CD4-positive, alpha-beta T cell treated with Interleukin-21 for 1 hour (primary cell): ENCODE data around the gene CYP21A2.
"Not testable (repeated sequence)": the region's sequence is repeated elsewhere in the genome, so short reads cannot be mapped to it uniquely, and the experiment has no call there.

Experiments used
- DNase-seq: peaks from one replicate; pipeline ENCODE4 v3.0.0-alpha.2; 2020

Gene CYP21A2

DNA sequence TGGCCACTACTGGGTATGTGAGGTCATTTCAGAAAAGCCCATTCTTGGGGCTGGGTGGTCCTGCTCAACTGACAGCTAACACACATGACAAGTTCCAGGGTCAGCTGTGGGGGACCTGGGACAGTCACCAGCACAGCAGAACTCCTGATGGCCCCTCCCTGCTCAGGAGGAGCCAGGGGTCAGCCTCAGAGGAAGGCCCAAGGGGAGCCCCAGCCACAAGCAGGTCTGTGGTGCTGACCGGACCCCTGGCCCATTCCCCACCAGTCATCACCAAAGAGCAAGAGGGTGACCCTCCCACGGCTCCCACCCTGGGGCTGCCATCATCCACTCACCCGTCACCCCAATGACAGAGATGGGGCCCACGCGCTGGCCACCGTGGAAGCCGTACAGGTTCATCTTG is 18.0 kb downstream of the CYP21A2 start:
- DNase-seq, result no peak

DNA sequence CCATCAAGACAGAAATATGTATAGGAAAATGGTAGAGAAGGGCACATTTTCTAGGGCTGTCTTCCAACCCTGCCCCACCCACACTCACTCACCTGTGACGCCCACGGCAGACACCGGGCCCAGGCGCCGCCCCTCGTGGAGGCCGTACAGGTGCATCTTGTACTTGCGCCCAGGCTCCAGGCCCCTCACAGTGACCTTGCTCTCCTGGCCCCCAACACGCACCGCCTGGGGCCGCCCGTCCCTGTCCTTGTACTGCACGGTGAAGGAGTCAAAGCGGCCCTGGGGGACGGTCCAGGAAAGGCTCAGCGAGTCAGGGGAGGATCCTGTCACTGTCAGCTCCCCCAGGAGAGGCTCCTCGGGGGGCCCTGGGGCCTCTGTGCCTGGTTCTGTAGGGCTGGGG is 19.8 kb downstream of the CYP21A2 start:
- DNase-seq, result no peak

DNA sequence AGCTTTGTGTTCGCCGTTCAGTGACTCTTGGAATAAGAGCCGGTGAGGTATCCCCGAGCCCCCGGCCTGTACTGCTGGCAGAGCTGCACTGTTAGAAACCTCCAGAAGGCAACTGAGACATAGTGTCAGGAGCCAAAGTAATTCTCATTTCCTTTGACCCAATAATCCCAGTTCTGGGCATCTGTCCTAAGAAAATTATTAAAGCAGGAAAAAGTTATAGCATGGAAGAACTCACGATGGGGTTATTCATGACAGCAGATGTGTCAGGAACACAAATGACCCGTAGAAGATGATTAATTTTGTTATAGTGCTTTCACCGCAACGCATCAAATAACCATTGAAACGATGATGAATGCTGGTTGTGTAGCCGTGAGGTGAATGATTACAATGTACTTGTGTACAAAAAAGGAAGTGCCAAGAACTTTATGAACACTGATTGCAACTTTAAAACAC is 20.3 kb downstream of the CYP21A2 start:
- DNase-seq, result no peak

DNA sequence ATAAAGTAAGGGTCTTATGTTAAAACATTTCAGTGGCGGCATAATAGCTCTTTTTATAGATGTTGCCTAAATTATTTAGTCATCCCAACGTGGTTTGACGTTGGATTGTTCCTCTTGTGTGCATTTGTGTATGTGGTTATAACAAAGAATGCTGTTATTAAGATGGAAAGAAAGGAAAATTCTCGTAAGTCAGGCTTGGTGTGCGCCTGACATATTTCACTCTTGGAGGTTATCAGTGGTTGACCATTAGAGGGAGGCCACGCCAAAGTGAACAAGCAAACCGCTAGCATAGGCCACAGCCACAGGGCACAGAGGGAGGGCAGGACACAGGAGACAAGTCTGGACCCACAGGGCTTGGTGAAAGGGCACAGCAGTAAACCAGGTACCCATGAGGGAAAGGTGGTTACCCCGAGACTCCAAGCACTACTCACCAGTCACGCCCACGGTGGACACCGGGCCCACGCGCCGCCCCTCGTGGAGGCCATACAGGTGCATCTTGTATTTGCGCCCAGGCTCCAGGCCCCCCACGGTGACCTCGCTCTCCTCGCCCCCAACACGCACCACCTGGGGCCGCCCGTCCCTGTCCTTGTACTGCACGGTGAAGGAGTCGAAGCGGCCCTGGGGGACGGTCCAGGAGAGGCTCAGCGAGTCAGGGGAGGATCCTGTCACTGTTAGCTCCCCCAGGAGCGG is 22.9 kb downstream of the CYP21A2 start:
- no peak for DNase-seq

DNA sequence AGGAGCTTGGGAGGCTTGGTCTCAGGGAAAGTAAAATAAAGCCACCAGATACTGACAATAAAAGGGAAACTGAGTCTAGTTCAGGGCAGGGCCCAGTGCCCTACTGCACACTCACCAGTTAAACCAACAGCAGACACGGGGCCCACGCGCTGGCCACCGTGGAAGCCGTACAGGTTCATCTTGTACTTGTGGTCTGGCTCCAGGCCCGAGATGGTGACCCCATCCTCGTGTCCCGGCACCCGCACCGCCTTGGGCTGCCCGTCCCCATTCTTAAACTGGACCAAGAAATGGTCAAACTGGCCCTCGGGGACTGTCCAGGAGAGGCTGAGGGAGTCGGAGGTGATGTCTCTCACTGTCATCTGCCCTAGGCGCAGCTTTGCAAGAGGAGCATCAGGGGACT is 26.5 kb downstream of the CYP21A2 start:
- DNase-seq, result no peak

DNA sequence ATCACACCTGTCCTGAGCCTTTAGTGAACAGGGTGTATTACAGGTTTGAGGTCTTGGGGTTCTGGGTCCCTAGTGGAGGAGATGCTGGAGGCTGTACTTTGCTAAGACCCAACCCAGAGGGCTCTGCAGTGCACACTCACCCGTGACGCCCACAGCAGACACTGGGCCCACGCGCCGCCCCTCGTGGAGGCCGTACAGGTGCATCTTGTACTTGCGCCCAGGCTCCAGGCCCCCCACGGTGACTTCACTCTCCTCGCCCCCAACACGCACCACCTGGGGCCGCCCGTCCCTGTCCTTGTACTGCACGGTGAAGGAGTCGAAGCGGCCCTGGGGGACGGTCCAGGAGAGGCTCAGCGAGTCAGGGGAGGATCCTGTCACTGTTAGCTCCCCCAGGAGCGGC is 29.3 kb downstream of the CYP21A2 start:
- not testable (repeated sequence) for DNase-seq

DNA sequence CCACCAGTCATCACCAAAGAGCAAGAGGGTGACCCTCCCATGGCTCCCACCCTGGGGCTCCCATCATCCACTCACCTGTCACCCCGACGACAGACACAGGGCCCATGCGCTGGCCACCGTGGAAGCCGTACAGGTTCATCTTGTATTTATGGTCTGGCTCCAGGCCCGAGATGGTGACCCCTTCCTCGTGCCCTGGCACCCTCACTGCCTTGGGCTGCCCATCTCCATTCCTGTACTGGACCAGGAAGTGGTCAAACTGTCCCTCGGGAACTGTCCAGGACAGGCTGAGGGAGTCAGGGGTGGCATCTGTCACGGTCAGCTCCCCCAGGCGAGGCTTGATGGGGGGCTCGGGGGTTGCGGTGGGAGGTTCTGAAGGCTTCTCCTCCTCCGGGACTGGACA is 30.1 kb downstream of the CYP21A2 start:
- not testable (repeated sequence) for DNase-seq

DNA sequence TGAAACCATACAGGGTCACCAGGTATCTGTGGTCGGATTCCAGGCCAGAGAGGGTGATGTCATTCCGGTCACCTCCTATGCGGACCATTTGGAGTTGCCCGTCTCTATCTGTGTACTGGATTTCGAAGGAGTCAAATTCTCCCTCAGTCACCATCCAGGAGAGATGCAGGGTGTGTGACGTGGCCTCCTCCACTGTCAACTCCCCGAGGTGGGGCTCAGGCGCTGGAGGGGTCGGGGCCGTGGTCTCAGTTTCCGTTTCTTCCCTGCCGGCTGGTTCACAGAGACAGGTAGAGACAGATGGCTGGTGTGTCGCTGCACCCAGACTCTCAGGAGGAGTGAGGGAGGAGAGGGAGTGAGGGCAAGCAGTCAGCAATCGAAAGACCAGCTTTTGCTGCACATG is 30.7 kb downstream of the CYP21A2 start:
- no peak for DNase-seq

DNA sequence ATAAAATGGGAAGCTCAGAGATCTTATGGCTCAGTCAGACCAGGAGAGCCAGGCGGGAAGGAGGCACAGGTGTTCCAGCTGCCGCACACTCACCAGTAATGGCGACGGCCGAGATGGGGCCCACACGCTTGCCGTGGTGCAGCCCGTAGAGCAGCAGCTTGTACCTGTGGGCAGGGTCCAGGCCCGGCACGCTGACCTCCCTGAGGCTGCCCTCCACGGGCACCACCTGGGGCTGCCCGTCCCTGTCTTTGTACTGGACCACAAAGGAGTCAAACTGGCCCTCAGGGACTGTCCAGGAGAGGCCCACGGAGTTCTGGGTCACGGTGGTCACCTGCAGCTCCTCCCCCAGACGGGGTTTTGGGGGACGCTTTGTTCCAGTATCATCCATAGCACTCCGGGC is 31.2 kb downstream of the CYP21A2 start:
- DNase-seq, result no peak

DNA sequence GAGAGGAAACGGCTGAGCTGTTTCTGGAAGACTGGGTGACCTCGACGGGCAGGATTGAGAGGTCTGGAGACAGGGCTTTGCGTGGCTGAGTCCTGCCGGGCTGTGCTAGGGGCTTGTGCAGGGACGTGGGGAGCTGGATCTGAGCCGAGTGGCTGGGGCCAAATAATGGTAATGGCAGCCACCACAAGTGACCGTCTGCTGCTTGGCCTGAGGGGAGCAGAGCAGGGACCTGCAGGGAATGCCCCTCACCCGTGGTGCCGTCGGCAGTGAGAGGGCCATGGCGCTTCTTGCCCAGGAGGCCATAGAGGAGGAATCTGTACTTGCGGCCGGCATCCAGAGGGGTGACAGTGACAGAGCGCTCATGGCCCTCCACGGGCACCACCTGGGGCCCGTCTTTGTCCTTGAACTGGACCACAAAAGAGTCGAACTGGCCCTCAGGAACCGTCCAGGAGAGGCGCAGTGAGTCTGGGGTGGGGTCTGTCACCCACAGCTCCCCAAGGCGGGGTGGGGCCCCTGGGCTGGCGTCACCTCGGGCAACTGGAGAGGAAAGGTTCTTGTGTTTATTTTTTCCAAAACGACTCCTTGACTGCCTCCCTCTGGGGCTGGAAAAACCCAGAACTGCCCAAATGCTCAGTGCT is 31.8 kb downstream of the CYP21A2 start:
- DNase-seq, result no peak

DNA sequence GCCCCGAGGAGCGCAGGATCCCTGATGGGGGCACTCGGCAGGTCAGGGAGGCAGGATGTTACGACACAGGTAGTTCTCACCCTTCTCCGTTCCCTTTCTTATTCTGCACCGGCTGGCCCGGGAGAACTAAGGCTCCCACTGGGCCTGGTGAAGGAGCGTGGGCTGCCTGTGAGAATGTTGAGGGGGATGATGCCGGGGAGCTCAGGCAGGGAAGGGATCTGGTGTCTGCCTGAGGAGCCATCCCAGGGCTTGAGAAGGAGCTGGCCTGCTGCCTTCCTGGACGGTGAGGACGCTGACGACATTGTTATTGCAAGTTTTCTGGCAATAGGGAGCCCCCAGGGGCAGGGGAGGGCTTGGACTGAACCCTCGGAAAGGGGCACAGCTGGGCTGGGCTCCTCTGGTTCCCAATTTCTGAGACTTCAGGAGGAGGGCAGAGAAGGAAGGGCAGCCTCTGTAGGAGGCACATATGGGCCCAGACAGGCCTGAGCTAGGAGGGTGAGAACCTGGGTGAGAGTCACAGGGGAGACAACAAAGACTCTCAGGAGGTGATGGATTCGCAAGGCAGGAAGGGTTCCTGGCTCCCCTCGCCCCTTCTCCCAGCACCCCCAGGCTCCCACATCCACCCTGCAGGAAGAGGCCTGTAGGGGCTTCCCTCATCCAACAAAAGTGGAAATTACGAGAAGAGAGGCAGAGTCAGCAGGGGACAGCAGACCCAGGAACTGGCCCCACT is 32.8 kb downstream of the CYP21A2 start:
- DNase-seq, result no peak

DNA sequence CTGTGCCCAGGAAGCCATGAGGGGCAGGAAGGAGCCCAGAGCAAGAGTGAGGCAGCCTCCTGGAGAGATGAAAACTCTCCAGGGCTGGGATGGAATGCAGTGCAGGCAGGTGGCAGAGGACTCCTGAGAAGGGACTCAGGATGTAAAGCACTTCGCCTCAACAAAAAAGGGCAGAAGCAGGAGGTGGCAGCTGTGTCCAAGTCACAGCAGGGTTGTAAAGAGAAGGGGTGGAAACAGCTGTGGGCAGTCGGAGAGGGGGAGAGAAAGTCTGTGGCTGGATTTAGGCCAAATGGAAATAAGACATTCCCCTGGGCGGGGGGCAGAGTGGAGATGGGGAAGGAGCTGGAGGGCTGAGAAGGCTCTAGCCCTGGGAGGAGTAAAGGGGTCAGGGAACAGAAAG is 34.9 kb downstream of the CYP21A2 start:
- no peak for DNase-seq

DNA sequence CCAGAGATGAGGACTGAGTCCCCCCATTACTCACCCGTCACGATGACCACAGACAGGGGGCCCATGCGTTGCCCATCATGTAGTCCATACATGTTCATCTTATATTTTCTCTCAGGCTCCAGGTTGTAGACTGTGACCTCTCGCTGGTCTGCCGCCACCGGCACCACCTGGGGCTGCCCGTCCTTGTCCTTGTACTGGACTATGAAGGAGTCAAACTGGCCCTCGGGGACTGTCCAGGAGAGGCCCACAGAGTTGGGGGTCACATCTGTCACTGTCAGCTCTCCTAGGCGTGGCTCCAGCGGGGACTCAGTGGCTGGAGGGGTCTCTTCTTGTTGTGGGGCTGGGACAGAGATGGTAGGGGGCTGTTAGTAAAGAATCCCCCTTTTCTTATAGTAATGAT is 35.4 kb downstream of the CYP21A2 start:
- no peak for DNase-seq

DNA sequence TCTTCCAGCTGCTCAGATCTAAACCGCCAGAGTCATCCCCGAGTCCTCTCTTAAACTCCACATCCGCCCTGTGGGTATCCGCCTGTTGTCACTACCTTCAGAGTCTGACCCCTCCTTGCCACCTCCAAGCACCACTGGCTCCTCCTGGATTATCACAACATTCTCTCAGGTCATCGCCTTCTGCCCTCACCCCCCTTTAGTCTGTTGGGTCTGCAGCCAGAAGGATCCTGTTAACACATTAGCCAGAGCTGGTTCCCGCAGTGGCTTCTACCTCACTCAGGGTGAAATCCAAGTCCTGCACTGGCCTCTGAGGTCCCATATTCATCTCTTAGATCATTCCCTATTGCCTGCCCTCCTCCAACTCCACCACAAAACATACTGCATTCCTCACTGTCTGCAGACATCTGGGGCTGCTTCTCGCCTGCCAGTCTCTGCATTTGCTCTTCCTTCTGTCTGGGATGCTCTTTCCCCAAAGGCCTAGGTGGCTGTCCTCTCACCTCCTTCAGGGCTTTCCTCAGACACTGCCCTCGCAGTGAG is 36.8 kb downstream of the CYP21A2 start:
- no peak for DNase-seq

DNA sequence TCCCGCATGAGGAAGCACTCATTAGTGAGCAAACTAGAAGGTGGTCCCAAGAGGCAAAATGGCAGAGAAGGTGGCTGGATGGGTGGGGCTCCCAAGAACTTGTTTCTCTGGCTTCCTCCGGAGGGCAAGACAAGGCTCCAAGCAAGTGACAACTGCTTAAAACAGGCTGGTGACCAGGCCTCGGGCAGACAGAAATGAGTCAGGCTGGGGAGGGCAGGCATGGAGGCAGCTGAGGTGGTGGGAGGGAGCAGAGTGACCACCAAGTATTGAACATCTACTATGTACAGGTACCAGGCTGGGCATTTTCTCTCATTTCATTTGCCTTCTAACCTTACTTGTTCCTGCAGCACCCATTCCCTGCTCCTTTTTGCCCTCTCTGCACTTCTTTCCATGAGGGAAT is 37.6 kb downstream of the CYP21A2 start:
- DNase-seq, result no peak

DNA sequence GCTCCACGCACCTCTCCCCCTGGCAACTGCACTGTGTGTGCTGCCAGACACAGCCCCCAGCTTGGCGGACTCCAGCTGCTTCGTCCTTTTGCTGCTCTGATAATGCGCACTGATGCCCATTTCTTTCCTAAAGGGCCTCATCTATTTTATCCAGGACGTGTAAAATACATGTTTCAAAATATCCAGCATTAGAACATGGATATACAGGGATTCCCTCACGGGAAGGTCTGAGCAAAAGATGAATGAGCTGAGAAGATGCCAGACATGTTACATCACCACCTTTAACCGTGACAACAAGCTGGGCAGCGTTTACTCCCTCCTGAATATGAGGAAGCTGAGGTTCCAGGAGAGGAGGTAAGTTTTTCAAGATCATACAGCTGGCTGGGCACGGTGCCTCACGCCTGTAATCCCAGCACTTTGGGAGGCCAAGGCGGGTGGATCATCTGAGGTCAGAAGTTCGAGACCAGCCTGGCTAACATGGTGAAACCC is 38.1 kb downstream of the CYP21A2 start:
- no peak for DNase-seq

DNA sequence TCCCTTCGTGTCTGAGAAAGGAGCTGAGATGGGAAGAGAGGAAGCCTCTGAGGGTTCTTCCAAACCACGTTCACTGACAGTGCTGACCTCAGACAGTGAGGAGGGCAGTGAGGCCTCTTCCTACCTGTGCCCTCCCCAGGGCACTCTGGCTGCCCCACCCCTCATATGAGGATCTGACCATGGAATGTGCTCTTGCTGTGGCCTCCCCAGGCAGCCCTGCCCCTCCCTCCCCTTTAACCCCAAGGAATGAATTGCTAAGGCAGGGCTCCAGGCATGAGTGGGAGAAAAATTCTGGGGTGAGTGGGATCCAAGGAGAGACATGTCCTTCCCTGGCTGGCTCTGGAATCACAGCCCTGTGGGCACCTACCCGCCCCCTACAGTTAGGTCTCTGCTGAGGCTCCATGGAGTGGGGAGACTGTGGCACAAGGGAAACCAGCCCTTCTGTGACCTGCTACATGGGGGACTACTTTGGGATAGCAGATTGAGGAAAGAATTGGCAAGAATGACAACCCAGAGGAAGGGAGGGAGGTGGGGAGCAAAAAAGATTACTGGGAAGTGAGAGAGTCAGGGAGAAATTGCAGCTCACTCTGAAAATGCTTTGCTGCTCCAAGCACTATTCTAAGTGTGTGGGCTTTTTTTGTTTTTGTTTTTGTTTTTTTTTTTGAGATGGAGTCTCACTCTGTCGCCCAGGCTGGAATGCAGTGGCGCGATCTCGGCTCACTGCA is 41.5 kb downstream of the CYP21A2 start:
- DNase-seq, result no peak

DNA sequence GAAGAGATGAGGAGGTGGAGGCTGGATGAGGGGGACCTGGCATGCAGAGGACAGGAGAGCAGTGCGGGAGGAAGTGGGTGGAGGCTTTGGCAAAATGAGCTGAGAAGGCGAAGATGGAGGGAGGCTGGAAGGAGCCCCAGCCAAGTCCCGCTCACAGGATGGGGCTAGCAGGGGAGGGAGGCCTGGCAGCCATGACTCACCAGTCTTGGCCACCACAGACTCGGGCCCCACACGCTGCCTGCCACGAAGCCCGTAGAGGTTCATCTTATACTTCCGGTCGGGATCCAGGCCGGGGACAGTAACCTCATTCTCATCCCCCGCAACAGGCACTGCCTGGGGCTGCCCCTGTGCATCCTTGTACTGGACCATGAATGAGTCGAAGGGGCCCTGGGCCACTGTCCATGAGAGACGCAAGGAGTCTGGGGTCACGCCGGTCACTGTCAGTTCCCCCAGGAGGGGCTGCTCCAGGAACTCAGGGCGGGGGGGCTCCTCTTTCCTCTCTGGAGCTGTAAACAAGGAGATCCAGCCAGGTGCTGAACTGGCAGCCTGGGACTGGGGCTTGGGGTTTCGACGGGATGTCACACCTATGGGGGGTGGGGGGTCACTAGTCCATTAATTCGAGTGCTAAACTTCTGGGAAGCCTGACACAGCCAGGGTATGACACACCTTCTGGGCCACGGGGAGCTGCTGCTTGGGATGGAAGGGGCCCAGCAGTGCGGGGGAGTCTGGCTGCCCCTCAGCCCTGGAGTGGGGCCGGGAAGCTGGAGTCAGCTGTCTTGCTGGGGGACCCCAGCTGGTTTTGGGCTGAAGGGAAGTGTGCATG is 43.2 kb downstream of the CYP21A2 start:
- no peak for DNase-seq

DNA sequence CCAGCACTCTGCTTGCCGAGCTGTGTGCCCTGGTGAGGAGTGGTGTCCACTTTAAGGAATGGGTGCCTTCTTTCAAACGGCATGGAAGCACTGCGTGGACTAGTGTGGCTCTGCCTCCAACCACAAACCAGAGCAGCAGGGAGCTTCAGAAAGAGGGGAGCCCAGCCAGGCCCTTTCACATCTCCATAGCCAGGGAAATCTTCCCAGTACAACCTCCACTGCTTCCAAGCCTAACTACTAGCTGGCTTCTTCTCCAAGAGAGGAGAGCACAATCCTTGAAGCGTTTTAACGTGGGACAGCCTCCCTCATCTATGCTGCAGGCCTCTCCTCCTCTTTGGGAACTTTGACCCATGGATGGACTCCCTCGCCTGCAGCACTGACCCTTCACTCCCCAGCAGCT is 44.3 kb downstream of the CYP21A2 start:
- no peak for DNase-seq

DNA sequence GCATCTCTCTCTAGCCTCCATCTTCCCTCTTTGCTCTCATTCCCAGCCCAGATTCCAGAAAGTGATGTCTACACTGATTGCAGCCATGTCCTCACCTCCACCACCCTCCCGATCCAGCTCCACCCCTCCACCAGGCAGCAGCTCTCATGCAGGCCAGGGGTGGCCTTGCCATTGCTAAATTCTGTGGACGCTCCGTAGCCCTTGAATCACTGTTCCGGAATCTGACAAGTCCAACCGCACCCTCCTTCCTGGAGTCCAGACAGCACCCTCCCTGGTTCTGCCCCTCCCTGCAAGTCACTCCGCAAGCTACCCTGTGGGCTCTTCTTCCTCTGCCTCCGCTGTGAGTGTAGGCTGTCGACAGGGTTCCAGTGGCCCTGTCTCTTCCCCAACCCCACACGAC is 44.7 kb downstream of the CYP21A2 start:
- DNase-seq, result no peak

DNA sequence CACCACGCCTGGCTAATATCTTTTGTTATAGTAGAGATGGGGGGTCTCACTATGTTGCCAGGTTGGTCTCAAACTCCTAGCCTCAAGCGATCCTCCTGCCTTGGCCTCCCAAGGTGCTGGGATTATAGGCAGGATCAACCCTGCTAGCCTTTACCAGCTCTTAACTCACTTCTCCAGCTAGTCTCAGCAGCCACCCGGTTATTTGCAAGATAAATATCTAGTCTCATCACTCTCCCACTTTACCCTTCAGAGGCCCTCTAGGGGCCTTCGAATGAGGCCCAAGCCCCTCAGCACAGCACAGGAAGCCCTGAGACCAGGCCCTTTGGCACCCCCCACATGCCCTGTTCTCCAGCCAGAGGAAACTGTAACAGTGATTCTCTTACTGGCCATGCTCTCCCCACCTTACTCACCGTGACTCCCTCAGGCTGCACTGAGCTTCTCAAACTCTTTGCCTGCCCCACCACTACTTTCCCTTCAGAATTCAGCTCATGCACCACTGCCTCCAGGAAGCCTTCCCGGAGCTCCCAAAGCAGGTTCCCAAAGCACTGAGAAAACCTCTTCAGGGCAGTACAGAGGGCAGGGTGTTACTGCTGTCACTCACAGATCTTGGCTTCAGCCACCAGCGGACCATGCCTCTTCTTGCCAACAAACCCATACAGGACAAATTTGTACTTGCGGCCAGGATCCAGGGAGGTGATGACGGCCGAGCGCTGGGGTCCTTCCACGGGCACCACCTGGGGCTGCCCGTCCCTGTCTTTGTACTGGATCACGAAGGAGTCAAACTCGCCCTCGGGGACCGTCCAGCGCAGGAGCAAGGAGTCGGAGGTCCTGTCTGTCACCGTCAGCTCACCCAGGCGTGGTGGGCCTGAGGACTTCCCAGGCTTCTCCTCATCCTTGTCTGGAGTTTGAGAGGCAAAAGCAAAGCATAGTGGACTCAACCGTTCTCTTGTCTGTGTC is 45.9 kb downstream of the CYP21A2 start:
- DNase-seq, result no peak
